ENCODE data around the gene MTA1.
A peak's percentile ranks its signal among the peaks of the same experiment; 100 is the strongest.

The MTA1 gene

DNA sequence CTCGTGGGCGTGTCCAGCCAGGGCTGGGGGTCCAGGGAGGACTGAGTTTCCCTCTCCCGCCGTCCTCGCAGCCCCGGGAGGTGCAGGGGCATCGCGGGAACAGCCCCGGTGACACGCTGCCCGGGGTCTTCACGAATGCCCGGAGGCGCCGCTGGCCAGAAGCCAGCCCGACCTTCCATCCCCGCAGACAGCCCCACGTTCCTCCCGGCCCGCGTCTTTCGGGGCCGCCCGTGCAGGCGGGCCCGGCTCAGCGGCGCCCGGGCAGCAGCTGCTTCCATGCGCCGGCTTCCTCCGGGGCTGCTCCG lies 70.6 kb downstream of the MTA1 start:
- peak; percentile 80 for DNase-seq

GRCh38 chr14:105490572-105491365 lies 71.1 kb downstream of the MTA1 start, which contains the start of gene TEDC1:
Gene TEDC1, plus strand, starts transcription at chr14:105491246. Its CDS starts 130 bp downstream, at chr14:105491376.
- peak; percentile 100 for DNase-seq

DNA sequence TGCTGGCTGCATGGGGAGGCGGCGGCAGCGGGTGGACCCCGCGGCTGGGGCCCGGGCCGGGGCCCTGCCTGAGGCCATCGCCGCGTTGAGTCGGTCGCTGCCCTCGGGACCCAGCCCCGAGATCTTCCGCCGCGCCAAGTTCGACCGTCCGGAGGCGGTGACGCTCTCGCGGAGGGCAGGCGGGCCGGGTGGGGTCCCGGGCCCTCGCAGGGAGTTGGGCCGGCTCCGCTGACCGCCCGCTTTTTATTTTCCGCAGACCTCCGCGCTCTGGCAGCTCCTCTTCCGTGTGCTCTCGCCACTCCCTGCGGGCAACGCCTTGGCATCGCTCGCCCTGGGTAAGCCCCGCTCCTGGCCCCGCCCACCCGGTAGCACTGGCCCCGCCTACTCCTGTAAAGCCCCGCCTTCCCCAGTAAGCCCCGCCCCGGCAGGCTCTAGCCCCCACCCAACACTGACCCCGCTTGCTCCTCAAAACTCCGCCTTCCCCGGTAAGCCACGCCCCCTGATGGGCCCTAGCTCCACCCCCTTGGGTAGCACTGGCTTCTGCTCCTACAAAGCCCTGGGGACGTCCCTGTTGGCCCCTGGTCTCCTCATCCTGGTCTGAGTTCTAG lies 71.8 kb downstream of the MTA1 start:
- no peak for DNase-seq

- no peak for DNase-seq
Measured at GRCh38 chr14:105492031-105492970, 72.7 kb downstream of the MTA1 start.

- no peak for DNase-seq
Measured at GRCh38 chr14:105492971-105493871, 73.6 kb downstream of the MTA1 start.

- no peak for DNase-seq
Measured at GRCh38 chr14:105493921-105494605, 74.4 kb downstream of the MTA1 start.

- no peak for DNase-seq
Measured at GRCh38 chr14:105494606-105494929, 74.9 kb downstream of the MTA1 start.

DNA sequence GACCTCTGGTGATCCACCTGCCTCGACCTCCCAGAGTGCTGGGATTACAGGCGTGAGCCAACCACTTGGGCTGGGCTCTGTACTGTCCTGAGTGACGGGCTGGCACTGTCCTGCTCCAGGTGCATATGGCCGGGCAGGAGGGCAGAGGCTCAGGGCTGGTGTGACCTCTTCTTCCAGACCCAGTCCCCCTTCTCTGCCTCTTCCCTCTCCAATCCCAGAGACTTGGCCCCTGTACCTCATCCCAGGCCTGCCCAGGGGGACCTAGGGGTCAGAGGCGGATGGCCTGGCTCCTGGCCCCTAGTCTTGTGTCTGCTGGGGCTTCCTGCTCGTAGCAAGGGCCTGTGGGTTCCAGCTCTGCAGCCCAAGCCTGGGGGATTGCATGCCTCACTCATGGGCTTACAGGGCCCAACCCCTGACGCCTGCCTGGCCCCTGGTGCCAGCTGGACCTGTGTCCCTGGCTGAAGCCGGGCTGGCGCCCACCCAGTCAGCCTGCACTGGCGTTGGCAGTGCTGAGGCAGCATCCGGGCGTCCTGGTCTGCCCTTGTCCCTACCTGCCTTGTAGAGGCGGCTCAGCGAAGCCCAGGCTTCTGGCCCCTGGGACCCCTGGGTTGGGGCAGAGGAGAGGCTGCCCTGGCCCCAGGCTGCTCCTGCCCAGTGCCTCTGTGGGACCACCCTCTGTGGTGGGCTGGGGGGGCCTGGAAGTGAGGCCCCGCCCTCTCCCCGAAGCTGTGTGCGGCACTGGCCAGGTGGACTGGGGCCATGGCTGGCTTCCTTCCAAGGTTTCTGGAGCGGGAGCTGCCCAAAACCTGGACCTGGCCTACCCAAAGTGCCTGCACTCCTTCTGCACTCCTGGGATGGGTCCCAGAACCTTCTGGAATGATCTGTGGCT lies 75.7 kb downstream of the MTA1 start:
- DNase-seq: no peak

DNA sequence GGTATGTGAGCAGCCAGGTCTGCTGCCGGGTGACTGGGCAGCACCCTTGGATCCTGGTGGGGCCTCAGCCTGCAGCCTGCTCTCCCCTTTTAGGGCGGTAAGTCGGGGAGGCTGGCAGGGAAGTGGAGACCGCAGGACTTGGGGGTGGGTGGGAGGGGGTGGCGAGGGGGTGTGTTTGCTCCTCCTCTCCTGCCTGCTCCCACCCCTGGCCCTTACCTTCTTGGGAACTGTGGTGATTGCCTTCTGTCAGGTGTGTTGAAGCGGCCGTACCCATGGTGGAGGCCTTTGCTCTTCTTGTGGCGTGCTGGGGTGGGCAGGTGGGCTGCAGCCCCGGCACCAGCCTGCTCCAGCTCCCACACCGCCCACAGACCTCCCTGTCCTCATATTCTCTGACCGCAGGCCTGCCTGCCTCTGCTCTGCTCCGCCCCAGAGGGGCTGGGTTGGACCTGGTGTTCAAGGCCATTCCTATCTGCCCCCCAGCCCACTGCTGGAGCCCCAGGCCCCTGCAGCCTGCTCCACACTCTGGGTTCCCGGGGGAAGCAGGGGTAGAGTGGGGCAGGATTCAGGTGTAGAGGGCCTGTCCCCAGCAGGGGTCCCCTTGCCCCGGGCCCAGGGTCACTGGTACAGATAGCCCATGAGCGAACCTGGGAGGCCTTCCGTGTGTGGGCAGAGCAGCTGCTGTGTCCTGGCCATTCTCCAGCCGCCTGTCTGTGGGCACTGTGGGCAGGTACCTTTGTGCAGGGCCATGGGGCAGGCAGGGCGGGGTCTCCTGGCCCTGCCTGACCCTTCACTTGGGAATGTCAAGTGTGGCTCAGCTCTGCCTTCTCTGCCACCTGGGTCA lies 76.6 kb downstream of the MTA1 start:
- no peak for DNase-seq

GRCh38 chr14:105496831-105497591 lies 77.4 kb downstream of the MTA1 start:
- DNase-seq: no peak

- DNase-seq: no peak
Measured at GRCh38 chr14:105497671-105498429, 78.2 kb downstream of the MTA1 start.

DNA sequence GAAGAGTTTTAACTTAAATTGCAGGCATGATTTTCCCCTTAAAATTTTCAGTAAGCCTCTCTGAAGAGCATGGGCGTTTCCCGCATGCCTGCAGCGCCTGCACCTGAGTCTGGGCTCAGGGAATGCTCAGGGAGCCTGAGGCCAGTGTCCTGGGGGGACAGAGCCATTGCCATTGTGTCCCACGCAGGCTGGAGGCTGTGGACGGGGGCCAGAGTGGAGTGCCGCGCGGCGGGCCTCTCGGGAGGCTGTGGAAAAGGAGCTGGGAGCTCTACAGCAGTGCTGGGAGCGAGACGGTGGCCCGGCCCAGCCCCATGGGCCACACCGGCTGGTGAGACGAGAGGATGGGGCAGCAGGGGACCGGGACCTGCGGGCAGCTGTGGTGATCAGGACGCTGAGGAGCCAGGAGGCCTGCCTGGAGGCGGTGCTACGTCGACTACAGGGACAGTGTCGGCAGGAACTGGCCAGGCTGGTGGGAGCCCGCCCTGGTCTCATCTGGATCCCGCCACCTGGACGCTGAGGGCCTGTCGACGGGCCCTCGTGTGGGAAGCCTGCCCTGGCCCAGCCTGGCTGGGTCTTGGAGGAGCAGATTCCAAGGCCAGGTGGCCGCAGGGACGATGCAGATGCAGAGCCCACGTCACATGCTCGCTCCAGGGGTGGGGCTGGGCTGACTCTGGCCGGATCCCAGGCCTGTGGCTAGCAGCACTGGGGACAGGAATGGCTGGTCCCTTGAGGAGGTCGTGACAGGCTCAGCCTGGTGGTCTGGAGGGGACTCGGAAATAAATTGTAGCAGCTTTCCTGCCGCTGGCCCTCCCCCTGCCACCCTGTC lies 79.0 kb downstream of the MTA1 start:
- no peak for DNase-seq

DNA sequence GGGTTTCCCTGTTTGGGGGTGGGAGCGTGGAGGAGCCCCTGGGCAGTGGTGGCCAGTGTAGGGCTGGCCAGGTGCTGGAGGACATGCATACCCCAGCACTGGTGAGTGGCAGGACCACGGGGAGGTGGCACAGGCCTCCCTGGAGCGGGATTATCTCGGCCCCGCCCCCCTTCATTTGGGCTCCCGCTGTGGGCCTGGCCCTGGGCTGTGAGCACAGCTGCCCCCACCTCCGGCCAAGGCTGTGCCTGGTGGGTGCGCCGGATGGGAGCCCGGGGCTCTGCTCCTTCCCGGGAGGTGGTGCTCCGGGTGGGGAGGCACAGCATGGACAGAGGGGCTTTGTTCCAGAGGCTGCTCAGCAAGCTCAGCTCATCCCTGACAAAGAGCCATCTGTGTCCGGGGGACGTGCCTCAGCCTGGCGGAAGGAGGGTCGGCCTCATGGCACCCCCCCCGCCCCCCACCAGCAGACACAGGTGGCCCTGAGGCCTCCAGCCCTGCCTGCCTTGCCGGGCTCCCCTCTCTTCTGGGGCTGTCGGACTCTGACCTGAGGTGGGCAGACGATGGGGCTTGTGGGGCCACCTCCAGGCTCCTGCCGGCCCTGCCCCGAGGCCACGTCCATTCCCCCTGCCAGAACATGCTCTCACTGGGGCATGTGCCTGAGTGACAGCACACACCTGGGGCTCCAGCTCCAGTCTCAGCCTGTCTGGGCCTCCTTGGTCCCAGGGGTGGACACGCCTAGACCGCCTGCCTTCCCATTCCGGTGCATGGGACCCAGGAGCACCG lies 79.8 kb downstream of the MTA1 start:
- no peak for DNase-seq

- no peak for DNase-seq
Measured at GRCh38 chr14:105500036-105500725, 80.6 kb downstream of the MTA1 start.

GRCh38 chr14:105500726-105501101 lies 81.1 kb downstream of the MTA1 start:
- no peak for DNase-seq

Data from DMS79 treated with DMSO at 0.1 percent for 48 hours (cell line).